GM12878 (cell line): ENCODE measurements around the gene C1orf174.

Experiments
- CTCF ChIP-seq, 3 experiments: IDR thresholded peaks in 2 of 3; conservative IDR thresholded peaks in 1 of 3; 2 replicates each; pipeline ENCODE4 v1.5.1; 2011; ENCODE audit warnings: low read depth in 3 of 3, low read length in 3 of 3, mild to moderate bottlenecking in 3 of 3, control low read depth in 2 of 3, moderate library complexity in 2 of 3, inconsistent platforms in 1 of 3, mixed read lengths in 1 of 3; ENCODE audit not compliant: control insufficient read depth in 2 of 3, insufficient read depth in 1 of 3; ENCODE audit errors: extremely low read depth in 1 of 3
- POLR2A ChIP-seq: IDR thresholded peaks from 2 replicates; pipeline ENCODE4 v1.6.1; 2011; ENCODE audit warnings: low read depth, mild to moderate bottlenecking, low read length
- SRF ChIP-seq, 2 experiments: IDR thresholded peaks; 2 replicates each; pipeline ENCODE4 v1.6.1; 2011; ENCODE audit warnings: low read depth in 2 of 2, low read length in 2 of 2, mild to moderate bottlenecking in 1 of 2, moderate library complexity in 1 of 2

DNA sequence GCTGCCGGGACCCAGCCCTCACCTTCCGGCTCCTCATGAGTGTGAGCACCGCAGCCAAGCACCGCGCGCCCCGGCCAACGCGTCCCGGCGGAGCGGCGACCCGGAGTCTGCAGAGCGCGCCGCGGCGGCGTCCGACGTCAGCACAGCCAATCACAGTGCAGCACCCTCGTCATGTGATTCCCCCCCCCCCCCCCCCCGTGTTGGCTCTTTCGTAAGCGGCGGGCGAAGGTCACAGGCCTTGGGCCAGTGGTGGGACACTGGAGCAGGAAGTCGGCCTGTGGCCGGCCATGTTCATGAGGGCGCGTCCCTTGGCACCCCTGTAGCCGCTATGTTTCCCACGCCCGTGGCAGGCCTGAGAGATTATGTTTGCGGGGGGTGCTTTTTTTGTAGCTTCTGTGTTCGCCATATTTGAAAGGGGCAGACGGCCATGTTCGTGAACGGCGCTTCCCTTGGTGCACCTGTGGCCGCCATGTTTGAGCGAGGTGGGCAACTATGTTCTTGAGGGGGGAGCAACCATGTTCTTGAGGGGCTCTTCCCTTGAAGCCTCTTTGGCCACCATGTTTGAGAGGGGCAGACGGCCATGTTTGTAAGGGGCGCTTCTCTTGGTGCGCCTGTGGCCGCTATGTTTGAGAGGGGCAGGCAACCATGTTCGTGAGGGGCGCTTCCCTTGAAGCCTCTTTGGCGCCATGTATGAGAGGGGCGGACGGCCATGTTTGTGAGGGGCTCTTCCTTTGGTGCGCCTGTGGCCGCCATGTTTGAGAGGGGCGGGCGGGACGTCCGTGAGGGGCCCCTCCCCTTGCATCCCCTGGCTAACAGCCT, at the start of gene C1orf174:
- TF ChIP-seq POLR2A: peak; percentile 85
- TF ChIP-seq CTCF (IDR thresholded peaks at IDR 0.05 in 2 of 3, conservative IDR thresholded peaks at IDR 0.05 in 1 of 3; ENCODE audit: control insufficient read depth in 2 of 3, extremely low read depth in 1 of 3, insufficient read depth in 1 of 3, low read depth in 3 of 3, low read length in 3 of 3): no peak
- no peak for TF ChIP-seq SRF (IDR thresholded peaks at IDR 0.05; ENCODE audit: low read depth in 2 of 2, low read length in 2 of 2)
